Neural cell (in vitro differentiated cells): ENCODE results near the gene ISG15. TPM values are rescaled to one million over a fixed set of nuclear protein-coding genes. Genes with fewer than 3 reads are reported as not detected.

ENCODE experiments used
- H2AFZ ChIP-seq: fragments of 200-600, 300-800 bp; sonication (generic), shearing (Covaris generic); 2 replicates; pipeline ENCODE4 v1.6.0; 2014; ENCODE audit warnings: low read depth, mild to moderate bottlenecking, antibody characterized with exemption, low read length, moderate library complexity
- H3F3A ChIP-seq: fragments of 200-600 bp; shearing (Covaris generic); 2 replicates; pipeline ENCODE4 v1.6.1; 2016; ENCODE audit warnings: mild to moderate bottlenecking, moderate library complexity, mixed read lengths, antibody characterized with exemption, low read length; ENCODE audit not compliant: insufficient read depth, poor library complexity, severe bottlenecking
- H3K27ac ChIP-seq: fragments of 200-600, 300-800 bp; sonication (generic), shearing (Covaris generic); 2 replicates; pipeline ENCODE4 v1.5.1; 2014; ENCODE audit warnings: mild to moderate bottlenecking, low read length, moderate library complexity
- H3K27me3 ChIP-seq: fragments of 300-800, 200-600 bp; sonication (generic), shearing (Covaris generic); 2 replicates; pipeline ENCODE4 v1.6.0; 2014; ENCODE audit warnings: mild to moderate bottlenecking, low read depth, low read length, moderate library complexity; ENCODE audit not compliant: insufficient read depth
- H3K36me3 ChIP-seq: fragments of 300-800, 200-600 bp; sonication (generic), shearing (Covaris generic); 2 replicates; pipeline ENCODE4 v1.5.1; 2014; ENCODE audit warnings: mild to moderate bottlenecking, antibody characterized with exemption, low read length, moderate library complexity; ENCODE audit not compliant: insufficient read depth
- H3K4me2 ChIP-seq: fragments of 300-800, 200-600 bp; sonication (generic), shearing (Covaris generic); 2 replicates; pipeline ENCODE4 v1.6.0; 2014; ENCODE audit warnings: mild to moderate bottlenecking, low read length
- H3K4me3 ChIP-seq: fragments of 300-800, 200-600 bp; sonication (generic), shearing (Covaris generic); 2 replicates; pipeline ENCODE4 v1.5.1; 2014; ENCODE audit warnings: mild to moderate bottlenecking, low read length, moderate library complexity
- H3K79me2 ChIP-seq: fragments of 200-600 bp; shearing (Covaris generic); replicated peaks from 2 replicates; pipeline ENCODE4 v1.6.0; 2014; ENCODE audit warnings: mild to moderate bottlenecking, low read length, moderate library complexity; ENCODE audit not compliant: insufficient read depth
- H3K9ac ChIP-seq: fragments of 300-800, 200-600 bp; sonication (generic), shearing (Covaris generic); 2 replicates; pipeline ENCODE4 v1.6.1; 2016; ENCODE audit warnings: mild to moderate bottlenecking, low read length, mixed read lengths
- H3K9me2 ChIP-seq: fragments of 200-600 bp; shearing (Covaris generic); 2 replicates; pipeline ENCODE4 v1.6.1; 2016; ENCODE audit warnings: mild to moderate bottlenecking, low read length, mixed read lengths; ENCODE audit not compliant: insufficient read depth
- H3K9me3 ChIP-seq: fragments of 200-600, 300-800 bp; sonication (generic), shearing (Covaris generic); 2 replicates; pipeline ENCODE4 v1.6.1; 2016; ENCODE audit warnings: mild to moderate bottlenecking, mixed run types, low read length, moderate library complexity, mixed read lengths
- H4K20me1 ChIP-seq: fragments of 200-600 bp; shearing (Covaris generic); 2 replicates; pipeline ENCODE4 v1.6.1; 2016; ENCODE audit warnings: mild to moderate bottlenecking, mixed run types; ENCODE audit not compliant: insufficient read depth
- CTCF ChIP-seq: fragments of 450-650 bp; IDR thresholded peaks from 2 replicates; pipeline ENCODE4 v1.5.1; 2014; ENCODE audit warnings: antibody characterized with exemption, mild to moderate bottlenecking, moderate library complexity; ENCODE audit not compliant: poor library complexity, severe bottlenecking
- EP300 ChIP-seq: fragments of 450-650 bp; conservative IDR thresholded peaks from 2 replicates; pipeline ENCODE4 v1.6.1; 2014; ENCODE audit warnings: antibody characterized with exemption, mild to moderate bottlenecking, moderate library complexity; ENCODE audit not compliant: poor library complexity, severe bottlenecking
- EZH2 ChIP-seq: fragments of 200-600, 300-800 bp; shearing (Covaris generic), sonication (generic); IDR thresholded peaks from 2 replicates; pipeline ENCODE4 v1.6.1; 2014; ENCODE audit warnings: antibody characterized with exemption, low read length, borderline replicate concordance, mild to moderate bottlenecking; ENCODE audit not compliant: insufficient read depth, poor library complexity, severe bottlenecking
- MXI1 ChIP-seq: fragments of 450-650 bp; conservative IDR thresholded peaks from 2 replicates; pipeline ENCODE4 v1.6.1; 2014; ENCODE audit warnings: antibody characterized with exemption, mild to moderate bottlenecking; ENCODE audit not compliant: poor library complexity, severe bottlenecking
- POLR2AphosphoS5 ChIP-seq: IDR thresholded peaks from 2 replicates; pipeline ENCODE4 v1.6.1; 2012
- RAD21 ChIP-seq: fragments of 450-650 bp; conservative IDR thresholded peaks from 2 replicates; pipeline ENCODE4 v1.6.1; 2014; ENCODE audit warnings: antibody characterized with exemption, mild to moderate bottlenecking, moderate library complexity
- SMC3 ChIP-seq: fragments of 450-650 bp; conservative IDR thresholded peaks from 2 replicates; pipeline ENCODE4 v1.6.1; 2014; ENCODE audit warnings: antibody characterized with exemption, mild to moderate bottlenecking, moderate library complexity; ENCODE audit not compliant: poor library complexity
- TAF1 ChIP-seq: IDR thresholded peaks from 2 replicates; pipeline ENCODE4 v1.6.1; 2012; ENCODE audit warnings: low read depth
- polyA plus RNA-seq: library from polyadenylated mRNA; depleted of rRNA; stranded (reverse); fragments of >200 nt; gene quantifications from 2 replicates; pipeline ENCODE4 v1.2.3, GENCODE V29; 2014
- TF ChIP-seq, protein P1 (sequence below): IDR thresholded peaks from 2 replicates; pipeline ENCODE4 v1.6.1; 2012; ENCODE audit warnings: borderline replicate concordance

ISG15 gene
- polyA plus RNA-seq, 1 donor from 2014 or later, result 8.0 TPM

DNA sequence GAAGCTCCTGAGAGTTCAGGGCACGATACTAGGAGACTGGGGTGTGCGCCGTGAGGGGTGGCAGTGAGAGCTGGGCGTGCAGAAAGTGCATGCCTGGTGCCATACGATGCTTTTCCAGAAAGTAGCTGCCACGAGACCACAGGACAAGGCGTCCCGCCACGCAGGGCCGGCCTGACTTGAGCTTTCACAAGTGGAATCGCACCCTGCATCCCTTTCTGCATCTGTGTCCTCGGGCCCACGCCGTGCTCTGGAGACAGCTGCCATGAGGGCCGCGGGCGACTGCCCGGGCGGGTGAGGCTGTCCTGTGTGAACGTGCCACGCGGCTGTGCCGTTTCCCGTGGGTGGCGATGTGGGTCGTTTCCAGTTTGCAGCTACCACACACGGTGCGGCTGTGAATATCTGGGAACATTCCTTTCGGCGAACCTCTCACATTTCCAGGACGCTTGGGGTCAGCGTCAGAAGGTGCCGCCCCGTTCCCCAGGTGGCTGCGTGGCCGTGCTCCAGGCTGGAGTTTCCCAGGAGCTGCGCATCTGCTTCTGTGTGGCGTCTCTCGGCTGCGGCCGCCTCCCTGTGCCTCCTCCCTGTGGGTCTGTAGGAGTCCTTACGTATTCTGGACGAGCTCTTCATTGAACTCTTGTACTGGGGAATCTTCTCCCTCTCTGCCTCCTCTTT lies 30.4 kb upstream of the ISG15 start:
- no peaks in the 10 kb centered on the region for H3K27me3 ChIP-seq
- no peak overlapping the region for H3K9ac ChIP-seq
- H3K9me3 ChIP-seq, result no peaks in the 10 kb centered on the region
- H3F3A ChIP-seq, result no peaks in the 10 kb centered on the region
- no peaks in the 10 kb centered on the region for H3K79me2 ChIP-seq
- H3K4me3 ChIP-seq, result no peak overlapping the region
- no peaks in the 10 kb centered on the region for H3K36me3 ChIP-seq
- no peak overlapping the region for H3K27ac ChIP-seq
- no peak for TF ChIP-seq EP300
- H3K9me2 ChIP-seq, result no peaks in the 10 kb centered on the region
- no peaks in the 10 kb centered on the region for H4K20me1 ChIP-seq
- no peak overlapping the region for H3K4me2 ChIP-seq
- H2AFZ ChIP-seq, result no peak overlapping the region

GRCh38 chr1:983798-984475 lies 29.4 kb upstream of the ISG15 start:
- H4K20me1 ChIP-seq, result no peaks in the 10 kb centered on the region
- no peak overlapping the region for H3K9ac ChIP-seq
- no peaks in the 10 kb centered on the region for H3K79me2 ChIP-seq
- no peaks in the 10 kb centered on the region for H3K36me3 ChIP-seq
- no peak overlapping the region for H3K4me2 ChIP-seq
- no peaks in the 10 kb centered on the region for H3K27me3 ChIP-seq
- no peak for TF ChIP-seq EP300
- TF ChIP-seq CTCF, result peak; percentile 66
- peak; percentile 67 for TF ChIP-seq SMC3
- TF ChIP-seq RAD21, result peak; percentile 72
- no peak for TF ChIP-seq POLR2AphosphoS5
- TF ChIP-seq MXI1, result no peak
- TF ChIP-seq, protein P1, sequence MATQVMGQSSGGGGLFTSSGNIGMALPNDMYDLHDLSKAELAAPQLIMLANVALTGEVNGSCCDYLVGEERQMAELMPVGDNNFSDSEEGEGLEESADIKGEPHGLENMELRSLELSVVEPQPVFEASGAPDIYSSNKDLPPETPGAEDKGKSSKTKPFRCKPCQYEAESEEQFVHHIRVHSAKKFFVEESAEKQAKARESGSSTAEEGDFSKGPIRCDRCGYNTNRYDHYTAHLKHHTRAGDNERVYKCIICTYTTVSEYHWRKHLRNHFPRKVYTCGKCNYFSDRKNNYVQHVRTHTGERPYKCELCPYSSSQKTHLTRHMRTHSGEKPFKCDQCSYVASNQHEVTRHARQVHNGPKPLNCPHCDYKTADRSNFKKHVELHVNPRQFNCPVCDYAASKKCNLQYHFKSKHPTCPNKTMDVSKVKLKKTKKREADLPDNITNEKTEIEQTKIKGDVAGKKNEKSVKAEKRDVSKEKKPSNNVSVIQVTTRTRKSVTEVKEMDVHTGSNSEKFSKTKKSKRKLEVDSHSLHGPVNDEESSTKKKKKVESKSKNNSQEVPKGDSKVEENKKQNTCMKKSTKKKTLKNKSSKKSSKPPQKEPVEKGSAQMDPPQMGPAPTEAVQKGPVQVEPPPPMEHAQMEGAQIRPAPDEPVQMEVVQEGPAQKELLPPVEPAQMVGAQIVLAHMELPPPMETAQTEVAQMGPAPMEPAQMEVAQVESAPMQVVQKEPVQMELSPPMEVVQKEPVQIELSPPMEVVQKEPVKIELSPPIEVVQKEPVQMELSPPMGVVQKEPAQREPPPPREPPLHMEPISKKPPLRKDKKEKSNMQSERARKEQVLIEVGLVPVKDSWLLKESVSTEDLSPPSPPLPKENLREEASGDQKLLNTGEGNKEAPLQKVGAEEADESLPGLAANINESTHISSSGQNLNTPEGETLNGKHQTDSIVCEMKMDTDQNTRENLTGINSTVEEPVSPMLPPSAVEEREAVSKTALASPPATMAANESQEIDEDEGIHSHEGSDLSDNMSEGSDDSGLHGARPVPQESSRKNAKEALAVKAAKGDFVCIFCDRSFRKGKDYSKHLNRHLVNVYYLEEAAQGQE, result no peak
- no peak for TF ChIP-seq TAF1
- no peak for TF ChIP-seq EZH2
- no peaks in the 10 kb centered on the region for H3F3A ChIP-seq
- no peak overlapping the region for H2AFZ ChIP-seq
- H3K27ac ChIP-seq, result no peak overlapping the region
- H3K9me2 ChIP-seq, result no peaks in the 10 kb centered on the region
- H3K4me3 ChIP-seq, result peak overlapping the region; percentile 40
- H3K9me3 ChIP-seq, result no peaks in the 10 kb centered on the region
